Stimulated activated CD4-positive, alpha-beta T cell treated with anti-CD3 and anti-CD28 coated beads, TNF-alpha, amount 100 ng/mL, for 48 hours (primary cell): ENCODE measurements around the gene TBC1D9B.

Experiments
- DNase-seq, 3 donors: peaks; one replicate each; pipeline ENCODE4 v3.0.0-alpha.2; 2020; ENCODE audit warnings: low read depth in 3 of 3

The TBC1D9B gene

DNA sequence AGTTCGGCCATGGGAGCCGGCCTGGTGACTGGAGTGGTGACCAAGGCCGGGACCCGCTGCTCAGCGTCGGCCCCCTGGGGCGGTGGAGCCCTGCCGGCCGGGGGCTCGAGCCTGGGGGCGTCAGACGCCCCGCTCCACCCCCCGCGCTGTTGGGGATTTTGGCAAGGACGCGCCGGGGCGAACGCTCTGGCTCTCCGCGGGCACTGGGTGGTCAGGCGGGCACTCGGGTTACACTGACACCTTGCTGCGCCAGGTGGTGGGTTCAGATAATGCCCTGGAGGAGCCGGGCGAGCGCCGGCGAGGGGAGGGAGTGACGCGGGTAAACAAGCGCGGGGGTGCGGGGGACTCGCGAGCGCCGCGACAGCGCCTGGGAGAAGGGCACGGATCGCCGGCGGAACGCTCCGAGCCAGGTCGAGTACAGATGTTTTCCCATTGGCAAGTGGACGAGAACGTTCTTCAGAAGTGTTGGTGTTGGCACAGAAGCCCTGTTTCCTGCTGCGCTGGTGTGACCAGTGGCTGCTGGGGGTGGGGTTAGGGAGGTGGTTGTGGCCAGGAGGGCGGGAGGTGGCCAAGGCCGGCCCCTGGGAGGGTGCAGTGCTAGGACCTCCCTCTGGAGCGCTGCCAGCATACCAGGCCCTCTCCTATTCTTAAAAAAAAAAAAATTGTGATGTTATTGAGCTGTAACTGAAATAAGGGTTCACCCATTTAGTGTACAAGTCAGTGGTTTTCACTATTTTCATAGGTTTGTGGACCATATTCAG, 86.2 kb downstream of the TBC1D9B start:
- DNase-seq = peak; percentile 67 to 83 (median 75)

DNA sequence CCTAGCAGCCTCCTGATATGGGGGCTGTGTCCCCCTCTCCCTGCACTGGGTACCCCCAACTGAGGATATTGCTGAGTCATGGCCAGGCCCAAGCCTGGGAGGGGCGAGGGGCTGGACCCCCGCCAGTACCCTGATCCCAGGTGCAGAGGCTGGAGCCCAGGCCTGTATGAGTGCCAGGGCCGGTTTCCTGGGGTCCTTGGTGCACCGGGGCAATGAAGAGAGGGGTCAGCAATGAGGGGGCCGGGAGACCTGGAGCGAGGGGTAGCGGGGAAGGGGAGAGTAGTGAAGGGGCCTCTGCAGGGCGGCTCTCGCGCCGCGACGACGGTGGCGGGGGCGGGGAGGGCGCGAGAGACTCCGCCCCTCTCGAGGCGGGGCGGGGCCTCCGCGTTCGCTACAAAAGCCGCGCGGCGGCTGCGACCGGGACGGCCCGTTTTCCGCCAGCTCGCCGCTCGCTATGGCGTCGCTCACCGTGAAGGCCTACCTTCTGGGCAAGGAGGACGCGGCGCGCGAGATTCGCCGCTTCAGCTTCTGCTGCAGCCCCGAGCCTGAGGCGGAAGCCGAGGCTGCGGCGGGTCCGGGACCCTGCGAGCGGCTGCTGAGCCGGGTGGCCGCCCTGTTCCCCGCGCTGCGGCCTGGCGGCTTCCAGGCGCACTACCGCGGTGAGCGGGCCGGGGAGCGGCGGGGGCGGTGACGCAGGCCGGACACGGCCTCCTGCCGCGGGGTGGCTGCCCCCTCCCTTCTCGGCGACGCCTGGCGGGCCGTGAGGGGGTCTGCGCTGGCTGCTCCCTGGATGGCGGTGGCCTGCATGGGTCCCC, 87.0 kb downstream of the TBC1D9B start, which contains the start of gene SQSTM1:
SQSTM1 (plus strand) TSS at position 423 of the 815 bp plus-strand sequence; CDS start at position 455, 32 bp downstream.
- peak in 2 of 3 donors; percentile 64 to 80 for DNase-seq

DNA sequence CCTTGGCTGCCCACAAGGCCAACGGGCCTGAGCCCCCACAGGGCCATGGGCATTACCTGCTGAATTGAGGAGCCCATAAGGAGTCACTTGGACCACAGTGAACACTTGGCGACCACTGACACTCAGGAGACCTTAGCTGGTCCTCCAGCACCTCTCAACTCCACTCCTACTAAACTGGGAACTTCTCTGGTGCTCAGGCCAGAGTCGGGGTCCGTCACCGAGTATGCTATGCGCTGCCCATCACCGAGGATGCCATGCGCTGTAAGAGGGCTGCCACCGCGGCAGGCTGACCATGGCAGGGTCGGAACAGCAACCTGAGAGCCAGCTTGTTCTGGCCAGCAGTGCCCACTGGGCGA, 87.6 kb downstream of the TBC1D9B start:
- DNase-seq = no peak

DNA sequence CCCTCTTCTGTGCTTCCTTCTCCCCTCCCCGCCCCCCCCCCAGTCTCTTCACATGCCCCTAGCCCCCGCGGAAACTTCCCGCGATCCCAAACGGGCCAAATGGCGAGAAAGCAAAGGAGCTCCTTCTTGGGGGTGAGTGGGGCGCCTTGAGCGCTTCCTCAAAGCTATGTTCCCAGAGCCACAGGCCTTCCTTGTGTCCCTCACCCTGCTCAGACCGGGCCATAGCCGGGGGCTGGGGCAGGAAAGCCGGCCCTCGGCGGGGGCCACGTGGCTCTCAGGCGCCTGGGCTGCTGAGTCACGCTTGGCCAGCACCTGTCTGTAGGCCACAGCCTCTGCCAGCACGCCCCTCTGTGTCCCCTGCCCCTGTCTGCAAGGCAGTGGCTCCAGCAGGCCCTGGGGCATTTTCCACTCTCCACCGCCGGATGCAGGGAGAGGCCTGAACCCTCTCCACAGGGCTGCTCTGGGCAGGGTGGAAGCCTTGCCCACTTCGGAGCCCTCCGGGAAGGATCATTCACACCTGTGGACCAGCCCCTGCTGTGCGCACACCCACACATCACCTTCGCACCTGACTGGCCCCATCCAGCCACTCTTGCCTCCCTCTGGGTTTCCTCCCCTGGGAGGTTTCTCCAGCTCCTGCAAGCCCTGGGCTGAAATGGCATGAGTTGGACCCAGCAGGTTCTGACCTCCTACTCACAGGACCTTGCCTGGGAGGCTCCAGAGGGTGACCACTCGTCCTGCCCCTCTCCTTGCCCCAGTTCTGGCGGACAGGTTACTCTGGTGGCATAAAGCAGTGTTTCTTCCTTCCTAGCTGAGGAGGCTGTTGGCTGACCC, 88.2 kb downstream of the TBC1D9B start:
- DNase-seq = no peak

DNA sequence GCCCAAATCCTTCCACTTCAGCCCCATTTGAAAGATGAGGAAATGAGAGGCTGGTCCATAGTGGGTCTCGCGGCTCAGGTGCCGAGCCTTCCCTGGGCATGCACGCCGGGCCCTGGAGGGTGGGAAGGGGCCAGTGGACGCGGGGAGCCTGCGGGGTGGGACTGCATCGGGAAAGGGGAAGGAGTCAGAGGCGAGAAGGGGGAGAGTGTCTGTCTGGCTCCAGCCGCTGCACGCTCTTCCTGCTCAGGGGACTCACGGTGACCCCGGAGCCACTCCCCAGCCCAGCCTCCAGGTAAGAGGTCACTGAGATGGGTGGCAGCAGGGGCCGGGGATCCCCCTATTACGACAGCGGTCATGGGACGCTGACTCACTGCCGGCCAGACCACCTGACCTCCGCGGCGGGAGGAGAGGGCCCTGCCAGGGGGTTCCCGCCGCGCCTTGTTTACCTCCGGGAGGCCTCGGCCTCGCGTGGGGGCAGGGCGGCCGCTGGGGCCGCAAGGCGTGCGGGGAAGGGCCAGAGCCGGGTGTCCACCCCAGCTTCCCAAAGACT, 88.9 kb downstream of the TBC1D9B start:
- peak; percentile 64 to 77 (median 68) for DNase-seq

DNA sequence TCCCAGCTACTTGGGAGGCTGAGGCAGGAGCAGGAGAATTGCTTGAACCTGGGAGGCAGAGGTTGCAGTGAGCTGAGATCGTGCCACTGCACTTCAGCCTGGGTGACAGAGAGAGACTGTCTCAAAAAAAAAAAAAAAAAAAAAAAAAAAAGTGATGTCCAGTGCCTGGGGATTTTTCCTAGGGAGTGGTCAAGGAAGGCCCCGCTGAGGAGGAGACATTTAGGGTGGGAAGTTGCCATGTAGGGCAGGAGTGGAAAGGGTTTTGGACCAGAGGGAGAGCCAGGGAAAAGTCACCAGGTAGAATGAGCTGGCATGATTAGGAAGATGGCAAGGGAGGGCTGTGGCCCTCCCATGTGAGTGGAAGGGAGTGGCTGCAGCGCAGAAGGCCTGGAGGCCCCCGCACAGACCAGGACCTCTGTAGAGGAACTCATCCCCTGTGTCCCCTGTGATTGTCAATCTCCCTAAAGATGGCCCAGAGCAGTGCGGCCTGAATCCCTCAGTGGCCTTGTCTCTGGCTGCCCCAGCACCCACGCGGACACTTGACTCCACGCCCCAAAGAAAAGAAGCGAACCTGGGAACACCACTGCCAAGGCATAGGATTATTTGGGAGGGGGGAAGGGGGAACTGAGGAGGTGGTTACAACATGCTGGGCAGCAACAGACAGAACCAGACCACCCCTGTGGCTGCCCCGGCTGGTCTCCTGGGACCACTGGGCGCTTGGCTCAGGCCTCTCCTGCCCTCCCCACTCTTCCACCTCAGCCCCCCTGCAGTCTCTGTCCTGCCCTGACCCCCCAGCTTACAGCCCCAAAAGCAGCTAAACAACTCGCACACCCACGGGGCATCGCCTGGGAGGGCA, 89.6 kb downstream of the TBC1D9B start:
- no peak for DNase-seq

DNA sequence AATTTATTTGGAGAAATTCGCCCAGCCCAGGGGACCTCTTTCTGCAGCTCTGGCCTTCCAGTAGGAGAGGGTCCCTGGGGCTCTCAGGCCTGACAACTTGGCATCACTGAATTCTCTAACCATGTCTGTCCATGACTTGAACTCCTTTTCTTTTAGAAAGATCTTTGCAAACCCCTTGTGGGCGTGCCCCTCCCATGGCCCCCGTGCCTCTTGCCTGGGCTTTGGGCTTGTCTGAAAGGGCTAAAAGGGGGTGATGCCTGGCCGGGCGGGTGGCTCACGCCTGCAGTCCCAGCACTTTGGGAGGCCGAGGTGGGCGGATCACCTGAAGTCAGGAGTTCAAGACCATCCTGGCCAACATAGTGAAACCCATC, 90.2 kb downstream of the TBC1D9B start:
- no peak for DNase-seq

DNA sequence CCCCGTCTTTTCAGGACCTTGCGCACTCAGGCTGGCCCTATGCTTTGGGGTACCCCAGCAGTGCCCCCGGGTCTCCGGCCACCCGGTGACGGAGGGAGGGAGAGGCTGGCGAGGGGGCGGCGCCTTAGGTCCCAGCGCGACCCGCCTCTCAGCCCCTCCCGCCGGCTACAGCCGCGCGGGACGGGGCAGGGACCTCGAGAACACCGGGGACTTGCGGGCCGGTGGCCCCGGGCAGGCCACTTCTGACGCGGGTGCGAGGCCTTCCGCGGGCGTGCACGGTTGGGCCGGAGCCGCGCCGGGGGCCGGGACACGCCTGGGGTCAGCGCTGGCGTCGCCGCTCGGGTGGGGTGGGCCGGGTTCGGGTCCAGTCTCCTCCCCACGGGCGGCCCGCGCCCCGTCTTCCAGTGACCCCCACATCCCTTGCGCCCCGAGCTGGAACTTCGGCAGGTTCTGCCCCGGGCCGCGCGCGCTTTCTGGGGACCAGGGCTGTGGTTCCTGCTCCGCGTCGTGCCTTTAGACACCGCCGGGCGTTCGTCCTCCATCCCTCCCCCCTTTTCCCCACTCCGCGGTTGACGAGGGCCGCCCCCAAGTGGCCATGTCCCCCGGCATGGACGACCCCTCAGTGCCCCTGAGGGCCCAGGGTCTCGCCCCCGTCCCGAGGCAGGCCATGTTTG, 90.8 kb downstream of the TBC1D9B start:
- no peak for DNase-seq

DNA sequence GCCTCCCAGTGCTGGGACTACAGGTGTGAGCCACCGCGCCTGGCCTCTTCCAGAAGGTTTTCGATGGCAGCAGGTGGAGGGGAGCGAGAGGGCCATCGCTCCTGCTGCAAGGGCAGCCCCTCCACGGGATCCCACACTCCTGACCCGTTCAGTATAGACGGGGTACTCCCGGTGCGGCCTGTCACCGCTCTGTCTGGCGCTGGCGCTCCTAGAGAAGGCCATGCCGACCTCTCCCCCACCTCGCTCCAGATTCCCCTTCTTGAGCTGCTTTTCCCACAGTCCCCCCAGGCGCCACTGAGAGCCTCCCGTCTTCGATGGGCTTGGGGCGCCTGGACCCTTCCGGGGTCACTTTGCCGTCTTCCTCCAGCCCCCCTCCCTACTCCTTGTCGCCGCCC, 91.3 kb downstream of the TBC1D9B start:
- DNase-seq = no peak

DNA sequence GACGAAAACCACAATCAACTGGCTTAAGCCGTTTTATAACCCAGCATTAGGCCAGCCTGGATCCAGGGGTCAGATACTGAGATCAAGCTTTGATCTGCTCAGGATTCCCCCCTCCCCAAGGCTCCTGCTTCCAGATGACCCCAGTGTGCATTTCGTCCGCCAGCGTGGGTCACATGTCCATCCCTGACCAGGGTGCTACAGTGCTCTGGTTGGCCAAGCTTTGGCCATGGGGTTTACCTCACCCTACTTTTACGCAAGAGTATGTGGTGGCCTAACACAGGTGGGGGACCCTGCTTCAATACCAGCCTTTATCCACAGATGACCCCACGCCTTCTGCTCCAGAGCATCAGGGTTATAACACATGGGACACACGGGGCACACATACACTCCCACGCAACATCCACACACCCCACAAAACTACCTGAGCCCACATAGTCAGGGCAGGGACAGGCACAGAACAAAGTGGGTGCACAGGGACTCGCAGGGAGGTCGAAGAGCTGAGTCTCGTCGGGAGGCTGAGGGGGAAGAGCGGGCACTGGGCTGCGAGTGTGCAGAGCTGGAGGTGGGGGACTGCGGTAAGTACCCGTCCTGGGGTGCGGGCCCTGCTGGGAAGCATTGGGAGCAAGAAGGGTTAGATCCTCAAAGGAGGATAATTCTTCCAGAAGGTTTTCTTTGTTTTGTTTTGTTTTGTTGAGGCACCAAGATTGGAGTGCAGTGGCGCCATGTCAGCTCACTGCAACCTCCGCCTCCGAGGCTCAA, 92.0 kb downstream of the TBC1D9B start:
- DNase-seq = no peak

DNA sequence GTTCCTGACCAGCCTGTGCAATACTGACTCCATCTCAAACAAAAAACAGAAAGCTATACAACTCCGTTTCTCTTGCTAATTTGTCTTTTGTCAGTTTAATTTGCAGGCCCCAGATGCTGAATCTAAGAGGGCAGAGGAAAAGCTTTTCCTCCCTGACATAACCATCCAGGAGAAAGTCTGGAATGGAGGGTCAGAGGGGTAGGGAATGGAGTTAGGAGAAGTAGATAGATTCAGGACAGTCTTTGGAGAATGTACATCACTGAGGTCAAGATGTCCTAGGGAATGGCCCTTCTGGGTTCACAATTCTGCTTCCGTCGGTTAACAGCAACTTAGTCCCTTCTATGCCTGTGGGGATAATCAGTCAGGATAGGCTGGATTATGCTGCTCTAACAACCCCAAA, 93.6 kb downstream of the TBC1D9B start:
- no peak for DNase-seq

DNA sequence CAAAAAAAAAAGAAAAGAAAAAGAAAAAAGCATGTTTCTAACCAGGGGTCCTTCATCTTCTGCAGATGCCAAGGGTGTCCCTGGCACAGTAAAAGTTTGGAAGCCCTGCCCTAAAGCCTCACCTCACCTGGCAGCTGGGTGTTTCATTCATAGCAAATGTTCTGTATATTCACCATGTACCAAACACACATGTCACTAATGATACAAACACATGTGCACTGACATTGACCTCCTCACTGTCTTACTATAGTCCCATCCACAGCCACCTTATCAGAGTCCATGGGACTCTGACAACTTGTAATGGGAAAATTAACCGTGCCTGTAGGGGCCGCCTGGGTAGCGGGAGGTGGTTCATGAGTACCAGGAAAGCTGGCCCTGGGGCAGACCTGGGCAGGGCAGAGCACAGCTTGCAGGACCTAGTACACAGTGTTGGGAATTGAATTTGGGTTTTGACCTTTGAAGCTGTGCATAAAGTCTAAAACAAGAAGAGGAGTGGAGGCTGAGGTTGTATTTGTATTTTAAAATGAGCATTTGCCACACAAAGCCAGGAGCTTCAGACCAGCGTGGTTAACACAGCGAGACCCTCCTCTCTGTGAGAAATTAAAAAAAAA, 94.6 kb downstream of the TBC1D9B start:
- no peak for DNase-seq

DNA sequence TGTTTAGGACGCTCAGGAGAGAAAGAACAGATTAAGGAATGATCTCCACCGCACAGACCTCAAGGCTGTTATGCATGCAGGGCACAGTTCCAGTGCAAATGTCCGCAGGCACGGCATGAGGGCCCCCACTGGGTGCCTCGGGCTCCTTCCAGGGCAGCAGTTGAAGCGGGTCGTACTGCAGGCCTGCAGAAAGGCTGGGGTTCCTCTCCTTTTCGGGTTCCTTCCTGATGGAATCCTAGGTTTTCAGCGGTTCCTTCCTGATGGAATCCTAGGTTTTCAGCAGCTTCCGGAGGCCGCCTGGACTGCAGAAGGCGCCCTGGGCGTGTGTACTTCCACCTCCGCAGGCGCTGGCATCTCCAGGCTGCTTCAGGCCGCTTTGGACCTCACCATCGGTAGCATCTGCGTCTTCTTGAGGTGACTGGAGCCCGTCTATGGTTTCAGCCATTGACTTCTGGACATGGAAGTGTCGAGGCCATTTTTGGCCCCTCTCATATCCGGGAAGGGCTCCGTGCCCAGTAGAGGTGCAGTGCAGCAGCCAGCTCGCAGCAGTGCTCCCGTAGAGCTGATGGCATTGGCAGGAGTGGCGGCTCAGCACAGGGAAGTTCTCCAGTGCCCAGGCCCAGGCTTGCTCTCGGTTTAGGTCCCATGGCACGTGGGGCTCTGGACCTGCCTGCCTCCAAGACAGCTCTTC, 95.4 kb downstream of the TBC1D9B start:
- no peak for DNase-seq
